K562 (cell line): ENCODE results near the gene PDCD6IP. TPM values are rescaled to one million over a fixed set of nuclear protein-coding genes. Genes with fewer than 3 reads are reported as not detected.
A peak's percentile ranks its signal among the peaks of the same experiment; 100 is the strongest.

Source experiments
- ARID4B ChIP-seq: sonication (generic); formaldehyde crosslinking; IDR thresholded peaks from 2 replicates; pipeline ENCODE4 v1.8.0; 2022; ENCODE audit warnings: mild to moderate bottlenecking, missing genetic modification reagents
- CBFA2T3 ChIP-seq: fragments of 450-650 bp; IDR thresholded peaks from 2 replicates; pipeline ENCODE4 v1.6.1; 2017
- CBX5 ChIP-seq: IDR thresholded peaks from 2 replicates; pipeline ENCODE4 v1.6.1; 2014; ENCODE audit warnings: low read depth, borderline replicate concordance
- EZH2 ChIP-seq: IDR thresholded peaks from 2 replicates; pipeline ENCODE4 v1.6.1; 2012; ENCODE audit warnings: low read depth, mild to moderate bottlenecking, inconsistent platforms, low read length, borderline replicate concordance
- GTF2A2 ChIP-seq: IDR thresholded peaks from 2 replicates; pipeline ENCODE4 v1.6.1; 2016; ENCODE audit warnings: mild to moderate bottlenecking, missing genetic modification characterization, missing compliant biosample characterization
- KAT8 ChIP-seq: fragments of 450-650 bp; IDR thresholded peaks from 2 replicates; pipeline ENCODE4 v1.6.1; 2016; ENCODE audit warnings: low read depth, mild to moderate bottlenecking
- MIER1 ChIP-seq: fragments of 450-650 bp; IDR thresholded peaks from 2 replicates; pipeline ENCODE4 v1.6.1; 2016; ENCODE audit warnings: antibody characterized with exemption, mild to moderate bottlenecking, low read depth
- RBM14 ChIP-seq: fragments of 200-400 bp; formaldehyde crosslinking; IDR thresholded peaks from 2 replicates; pipeline ENCODE4 v1.6.1; 2018; ENCODE audit warnings: low read depth, mild to moderate bottlenecking, low read length, moderate library complexity, borderline replicate concordance; ENCODE audit not compliant: insufficient read depth
- RNF219 ChIP-seq: fragments of 250-450 bp; sonication (Bioruptor Pico); IDR thresholded peaks from 2 replicates; pipeline ENCODE4 v1.5.0; 2022; ENCODE audit warnings: mild to moderate bottlenecking
- SAFB ChIP-seq: fragments of 200-400 bp; formaldehyde crosslinking; IDR thresholded peaks from 2 replicates; pipeline ENCODE4 v1.6.1; 2017; ENCODE audit warnings: low read depth, low read length, borderline replicate concordance
- SRSF3 ChIP-seq: fragments of 200-400 bp; formaldehyde crosslinking; IDR thresholded peaks from 2 replicates; pipeline ENCODE4 v1.6.1; 2016; ENCODE audit warnings: mild to moderate bottlenecking, low read length, moderate library complexity; ENCODE audit not compliant: insufficient read depth
- SRSF7 ChIP-seq: fragments of 200-400 bp; formaldehyde crosslinking; optimal IDR thresholded peaks from 2 replicates; pipeline ENCODE3; 2017; ENCODE audit warnings: mild to moderate bottlenecking, low read depth, low read length
- XRCC4 ChIP-seq: IDR thresholded peaks from one replicate; pipeline ENCODE4 v1.6.1; 2011; ENCODE audit not compliant: insufficient read depth, insufficient read length; ENCODE audit errors: extremely low read depth
- XRCC5 ChIP-seq: fragments of 200-400 bp; formaldehyde crosslinking; IDR thresholded peaks from 2 replicates; pipeline ENCODE4 v1.6.1; 2017; ENCODE audit warnings: low read depth, mild to moderate bottlenecking, low read length
- polyA plus RNA-seq, 8 experiments: library from polyadenylated mRNA; depleted of rRNA in 4 of 8; stranded (reverse) in 5 of 8; unstranded in 3 of 8; fragments of >200 nt; fragmentation: Nextera tagmentation in 2 of 8; fragmentation: Illumina TruSeq in 1 of 8; extraction: Ambion mirVana in 2 of 8; extraction: Trizol in 1 of 8; gene quantifications; 2 replicates each; pipeline versions ENCODE4 v1.2.1 to v1.2.3, GENCODE V29; 2011 to 2014; ENCODE audit warnings: inconsistent platforms in 1 of 8, missing spikeins in 1 of 8
- total RNA-seq, 7 experiments: library from RNA; depleted of rRNA in 6 of 7; stranded (reverse); fragments of >200 nt in 6 of 7; fragmentation: Illumina TruSeq in 2 of 7; extraction: Trizol in 2 of 7; gene quantifications; 2 replicates each; pipeline versions ENCODE4 v1.2.1 to v1.2.3, GENCODE V29; 2011 to 2021; ENCODE audit warnings: low replicate concordance in 1 of 7
- TF ChIP-seq, protein P1 (sequence below): IDR thresholded peaks from 3 replicates; pipeline ENCODE4 v1.6.1; 2011; ENCODE audit warnings: borderline replicate concordance, mild to moderate bottlenecking; ENCODE audit not compliant: insufficient read length, insufficient read depth
- TF ChIP-seq, protein P2 (sequence below): fragments of 250-450 bp; sonication (Bioruptor Pico); IDR thresholded peaks from 2 replicates; pipeline ENCODE4 v1.5.0; 2020; ENCODE audit warnings: mild to moderate bottlenecking
- TF ChIP-seq, protein P3 (sequence below): fragments of 450-650 bp; IDR thresholded peaks from 2 replicates; pipeline ENCODE4 v1.6.1; 2016; ENCODE audit warnings: antibody characterized with exemption

The PDCD6IP gene
- total and polyA plus RNA-seq, 9 of the 15 experiments (the other 6 are each of a cell fraction or from before 2014, with no cell fraction given) = 40.2 to 302 (median 122) TPM

DNA sequence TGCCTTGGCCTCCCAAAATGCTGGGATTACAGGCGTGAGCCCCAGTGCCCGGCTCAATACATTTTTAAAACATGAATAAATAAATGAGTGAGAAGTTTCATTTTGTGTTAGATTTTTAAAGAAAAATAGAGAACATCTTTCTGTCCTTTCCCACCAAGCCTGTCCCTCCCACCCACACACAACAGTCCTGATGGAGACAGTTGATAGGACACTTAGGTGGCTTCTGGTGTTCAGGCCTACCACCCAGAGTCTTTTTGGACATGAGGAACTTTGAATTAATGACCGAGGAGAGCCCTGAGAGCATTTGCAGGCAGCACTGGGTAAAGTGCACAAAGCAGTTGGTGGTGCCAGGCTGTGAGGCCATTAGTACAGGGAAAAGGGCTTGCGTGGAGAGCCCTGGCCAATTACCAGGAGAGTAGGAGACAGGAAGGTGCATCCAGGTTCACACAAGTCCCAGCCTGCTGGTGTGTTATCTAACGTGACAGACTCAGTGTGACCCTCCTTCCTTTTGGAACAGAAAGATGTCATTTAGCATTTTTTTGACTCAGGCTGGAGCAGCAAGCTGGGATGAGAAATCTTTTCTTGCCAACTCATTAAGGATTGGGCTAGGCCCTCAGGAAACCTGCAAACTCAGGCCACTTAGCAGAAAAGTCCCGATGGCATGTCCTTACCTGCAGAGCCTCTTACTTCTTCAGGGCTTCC lies 103.6 kb downstream of the PDCD6IP start (continued):
- no peak for TF ChIP-seq RNF219 (CRISPR knock-in tag)
- no peak for TF ChIP-seq KAT8
- TF ChIP-seq XRCC5 = peak; percentile 49; the same call in 1 of the 2 replicates
- no peak for TF ChIP-seq MIER1
- TF ChIP-seq, protein P1, sequence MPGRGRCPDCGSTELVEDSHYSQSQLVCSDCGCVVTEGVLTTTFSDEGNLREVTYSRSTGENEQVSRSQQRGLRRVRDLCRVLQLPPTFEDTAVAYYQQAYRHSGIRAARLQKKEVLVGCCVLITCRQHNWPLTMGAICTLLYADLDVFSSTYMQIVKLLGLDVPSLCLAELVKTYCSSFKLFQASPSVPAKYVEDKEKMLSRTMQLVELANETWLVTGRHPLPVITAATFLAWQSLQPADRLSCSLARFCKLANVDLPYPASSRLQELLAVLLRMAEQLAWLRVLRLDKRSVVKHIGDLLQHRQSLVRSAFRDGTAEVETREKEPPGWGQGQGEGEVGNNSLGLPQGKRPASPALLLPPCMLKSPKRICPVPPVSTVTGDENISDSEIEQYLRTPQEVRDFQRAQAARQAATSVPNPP = no peak
- TF ChIP-seq CBFA2T3 = peak; percentile 89
- TF ChIP-seq RBM14 = no peak
- no peak for TF ChIP-seq SRSF3
- TF ChIP-seq XRCC4 = no peak
- no peak for TF ChIP-seq SAFB
- no peak for TF ChIP-seq ARID4B (CRISPR knock-in tag)
- no peak for TF ChIP-seq SRSF7
- no peak for TF ChIP-seq CBX5
- TF ChIP-seq EZH2 = no peak
- TF ChIP-seq, protein P2, sequence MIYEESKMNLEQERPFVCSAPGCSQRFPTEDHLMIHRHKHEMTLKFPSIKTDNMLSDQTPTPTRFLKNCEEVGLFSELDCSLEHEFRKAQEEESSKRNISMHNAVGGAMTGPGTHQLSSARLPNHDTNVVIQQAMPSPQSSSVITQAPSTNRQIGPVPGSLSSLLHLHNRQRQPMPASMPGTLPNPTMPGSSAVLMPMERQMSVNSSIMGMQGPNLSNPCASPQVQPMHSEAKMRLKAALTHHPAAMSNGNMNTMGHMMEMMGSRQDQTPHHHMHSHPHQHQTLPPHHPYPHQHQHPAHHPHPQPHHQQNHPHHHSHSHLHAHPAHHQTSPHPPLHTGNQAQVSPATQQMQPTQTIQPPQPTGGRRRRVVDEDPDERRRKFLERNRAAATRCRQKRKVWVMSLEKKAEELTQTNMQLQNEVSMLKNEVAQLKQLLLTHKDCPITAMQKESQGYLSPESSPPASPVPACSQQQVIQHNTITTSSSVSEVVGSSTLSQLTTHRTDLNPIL (CRISPR knock-in tag) = no peak
- TF ChIP-seq, protein P3, sequence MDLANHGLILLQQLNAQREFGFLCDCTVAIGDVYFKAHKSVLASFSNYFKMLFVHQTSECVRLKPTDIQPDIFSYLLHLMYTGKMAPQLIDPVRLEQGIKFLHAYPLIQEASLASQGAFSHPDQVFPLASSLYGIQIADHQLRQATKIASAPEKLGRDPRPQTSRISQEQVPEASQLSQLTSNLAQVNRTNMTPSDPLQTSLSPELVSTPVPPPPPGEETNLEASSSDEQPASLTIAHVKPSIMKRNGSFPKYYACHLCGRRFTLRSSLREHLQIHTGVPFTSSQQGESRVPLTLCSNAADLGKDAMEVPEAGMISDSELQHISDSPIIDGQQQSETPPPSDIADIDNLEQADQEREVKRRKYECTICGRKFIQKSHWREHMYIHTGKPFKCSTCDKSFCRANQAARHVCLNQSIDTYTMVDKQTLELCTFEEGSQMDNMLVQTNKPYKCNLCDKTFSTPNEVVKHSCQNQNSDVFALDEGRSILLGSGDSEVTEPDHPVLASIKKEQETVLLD = peak; percentile 26; the same call in 1 of the 2 replicates
- TF ChIP-seq GTF2A2 = no peak
